GM23248 (cell line): ENCODE data around the gene MPC1.

Experiments used
- EZH2 ChIP-seq: fragments of 200-600 bp; sonication (generic); IDR thresholded peaks from 2 replicates; pipeline ENCODE4 v1.6.1; 2018; ENCODE audit warnings: antibody characterized with exemption, mild to moderate bottlenecking; ENCODE audit not compliant: insufficient read depth, poor library complexity, severe bottlenecking
- EZH2phosphoT487 ChIP-seq: fragments of 200-600 bp; sonication (generic); IDR thresholded peaks from 2 replicates; pipeline ENCODE4 v1.6.1; 2018; ENCODE audit warnings: antibody characterized with exemption, moderate library complexity, mild to moderate bottlenecking, low read depth; ENCODE audit not compliant: insufficient read depth

GRCh38 chr6:166344240-166344639 lies 38.5 kb downstream of the MPC1 start:
- TF ChIP-seq EZH2 (no peak), EZH2phosphoT487 (no peak)
